ENCODE measurements around the gene VAMP3. TPM values are rescaled to one million over a fixed set of nuclear protein-coding genes. Genes with fewer than 3 reads are reported as not detected.

Gene VAMP3
- polyA plus RNA-seq, 1 donor from 2014 or later: 20.2 TPM

DNA sequence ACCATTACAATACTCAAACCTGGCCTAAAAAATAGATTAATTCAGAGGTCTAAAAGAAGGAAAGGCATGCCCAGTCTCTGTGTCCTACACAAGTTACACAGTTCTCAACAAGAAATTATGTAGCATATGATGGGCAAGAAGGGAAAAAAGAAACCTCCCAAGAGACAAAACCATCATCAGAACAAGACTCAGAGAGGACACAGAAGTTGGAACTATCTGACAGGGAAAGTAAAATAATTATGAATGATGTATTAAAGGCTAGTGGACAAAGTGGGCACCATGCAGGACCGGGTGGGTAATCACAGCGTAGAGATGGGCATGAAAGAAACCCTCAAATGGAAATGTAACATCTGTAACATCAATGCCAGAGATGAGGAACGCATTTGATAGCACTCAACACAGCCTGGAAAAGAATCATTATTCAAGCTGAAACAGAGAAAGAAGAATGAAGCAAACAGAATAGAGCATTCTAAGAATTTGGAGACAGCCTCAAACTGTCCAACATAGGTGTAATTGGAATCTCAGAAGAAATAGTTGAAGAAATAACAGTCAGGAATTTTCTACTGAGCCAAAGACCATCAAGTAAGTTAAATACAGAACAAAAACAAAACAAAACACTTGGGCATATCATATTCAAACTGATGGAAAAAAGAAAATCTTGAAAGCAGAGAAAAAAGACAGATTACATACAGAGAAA, 42.7 kb downstream of the VAMP3 start:
- Histone ChIP-seq H3K27me3 (ENCODE audit: insufficient read depth, low read depth, low read length) (no peaks in the 10 kb centered on the region), H3K79me2 (replicated peaks; ENCODE audit: insufficient read depth, low read length) (no peaks in the 10 kb centered on the region)
- TF ChIP-seq RAD21 (conservative IDR thresholded peaks at IDR 0.05) (no peak), EP300 (conservative IDR thresholded peaks at IDR 0.05; ENCODE audit: poor library complexity, severe bottlenecking) (no peak), SMC3 (conservative IDR thresholded peaks at IDR 0.05; ENCODE audit: poor library complexity) (no peak), TAF1 (IDR thresholded peaks at IDR 0.05; ENCODE audit: low read depth) (no peak), POLR2AphosphoS5 (IDR thresholded peaks at IDR 0.05) (no peak)

DNA sequence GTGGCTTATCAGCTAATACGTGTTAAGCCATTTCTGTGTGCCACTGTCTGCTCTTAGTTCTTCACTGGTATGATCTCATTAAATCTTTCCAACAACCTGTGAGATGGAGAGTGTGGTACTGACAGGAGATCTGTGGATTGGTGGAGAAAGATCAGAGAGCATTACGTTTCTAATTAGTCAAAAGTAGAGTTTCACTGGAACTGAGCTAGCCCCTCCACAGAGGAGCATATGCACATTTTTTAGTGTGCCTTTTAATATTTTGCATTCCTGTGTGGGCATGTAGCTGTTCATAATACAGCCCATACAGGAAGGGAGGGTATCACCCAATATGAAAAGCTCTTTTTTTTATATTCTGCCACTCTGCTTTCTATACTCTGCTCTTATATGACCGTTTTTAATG, 50.2 kb downstream of the VAMP3 start:
- Histone ChIP-seq H3K9me2 (ENCODE audit: insufficient read depth, low read length) (no peaks in the 10 kb centered on the region), H3K27ac (ENCODE audit: low read length) (no peak overlapping the region), H3F3A (ENCODE audit: insufficient read depth, low read length, poor library complexity, severe bottlenecking) (no peaks in the 10 kb centered on the region), H3K79me2 (replicated peaks; ENCODE audit: insufficient read depth, low read length) (no peaks in the 10 kb centered on the region), H3K9ac (ENCODE audit: low read length) (no peak overlapping the region), H3K27me3 (ENCODE audit: insufficient read depth, low read depth, low read length) (no peaks in the 10 kb centered on the region), H3K36me3 (ENCODE audit: insufficient read depth, low read length) (no peaks in the 10 kb centered on the region), H2AFZ (ENCODE audit: low read depth, low read length) (no peak overlapping the region), H3K9me3 (ENCODE audit: low read length) (no peaks in the 10 kb centered on the region), H4K20me1 (ENCODE audit: insufficient read depth) (no peaks in the 10 kb centered on the region), H3K4me3 (ENCODE audit: low read length) (no peak overlapping the region), H3K4me2 (ENCODE audit: low read length) (no peak overlapping the region)
- TF ChIP-seq EZH2 (IDR thresholded peaks at IDR 0.05; ENCODE audit: borderline replicate concordance, insufficient read depth, low read length, poor library complexity, severe bottlenecking) (no peak), TAF1 (IDR thresholded peaks at IDR 0.05; ENCODE audit: low read depth) (no peak), SMC3 (conservative IDR thresholded peaks at IDR 0.05; ENCODE audit: poor library complexity) (no peak), EP300 (conservative IDR thresholded peaks at IDR 0.05; ENCODE audit: poor library complexity, severe bottlenecking) (no peak), RAD21 (conservative IDR thresholded peaks at IDR 0.05) (no peak), MXI1 (conservative IDR thresholded peaks at IDR 0.05; ENCODE audit: poor library complexity, severe bottlenecking) (no peak), POLR2AphosphoS5 (IDR thresholded peaks at IDR 0.05) (no peak)
- TF ChIP-seq, protein P1, sequence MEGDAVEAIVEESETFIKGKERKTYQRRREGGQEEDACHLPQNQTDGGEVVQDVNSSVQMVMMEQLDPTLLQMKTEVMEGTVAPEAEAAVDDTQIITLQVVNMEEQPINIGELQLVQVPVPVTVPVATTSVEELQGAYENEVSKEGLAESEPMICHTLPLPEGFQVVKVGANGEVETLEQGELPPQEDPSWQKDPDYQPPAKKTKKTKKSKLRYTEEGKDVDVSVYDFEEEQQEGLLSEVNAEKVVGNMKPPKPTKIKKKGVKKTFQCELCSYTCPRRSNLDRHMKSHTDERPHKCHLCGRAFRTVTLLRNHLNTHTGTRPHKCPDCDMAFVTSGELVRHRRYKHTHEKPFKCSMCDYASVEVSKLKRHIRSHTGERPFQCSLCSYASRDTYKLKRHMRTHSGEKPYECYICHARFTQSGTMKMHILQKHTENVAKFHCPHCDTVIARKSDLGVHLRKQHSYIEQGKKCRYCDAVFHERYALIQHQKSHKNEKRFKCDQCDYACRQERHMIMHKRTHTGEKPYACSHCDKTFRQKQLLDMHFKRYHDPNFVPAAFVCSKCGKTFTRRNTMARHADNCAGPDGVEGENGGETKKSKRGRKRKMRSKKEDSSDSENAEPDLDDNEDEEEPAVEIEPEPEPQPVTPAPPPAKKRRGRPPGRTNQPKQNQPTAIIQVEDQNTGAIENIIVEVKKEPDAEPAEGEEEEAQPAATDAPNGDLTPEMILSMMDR (IDR thresholded peaks at IDR 0.05; ENCODE audit: poor library complexity, severe bottlenecking): no peak

More for the DNA sequence above, 42.7 kb downstream of the VAMP3 start:
- Histone ChIP-seq H3F3A (ENCODE audit: insufficient read depth, low read length, poor library complexity, severe bottlenecking) (no peaks in the 10 kb centered on the region), H3K9ac (ENCODE audit: low read length) (no peak overlapping the region), H3K27ac (ENCODE audit: low read length) (no peak overlapping the region), H3K4me3 (ENCODE audit: low read length) (no peak overlapping the region), H3K9me2 (ENCODE audit: insufficient read depth, low read length) (no peaks in the 10 kb centered on the region), H2AFZ (ENCODE audit: low read depth, low read length) (no peak overlapping the region), H3K4me2 (ENCODE audit: low read length) (no peak overlapping the region), H3K9me3 (ENCODE audit: low read length) (peaks cover 4% of the 10 kb centered on the region), H3K36me3 (ENCODE audit: insufficient read depth, low read length) (no peaks in the 10 kb centered on the region), H4K20me1 (ENCODE audit: insufficient read depth) (no peaks in the 10 kb centered on the region)

- H3K4me2 ChIP-seq (ENCODE audit: low read length): no peak overlapping the region
- no peak for TF ChIP-seq REST (IDR thresholded peaks at IDR 0.05; ENCODE audit: borderline replicate concordance)
- TF ChIP-seq EZH2 (IDR thresholded peaks at IDR 0.05; ENCODE audit: borderline replicate concordance, insufficient read depth, low read length, poor library complexity, severe bottlenecking): no peak
- TF ChIP-seq EP300 (conservative IDR thresholded peaks at IDR 0.05; ENCODE audit: poor library complexity, severe bottlenecking): no peak
Observed at GRCh38 chr1:7824701-7825100, 53.6 kb downstream of the VAMP3 start.

More at GRCh38 chr1:7824701-7825100, 53.6 kb downstream of the VAMP3 start:
- H3K4me3 ChIP-seq (ENCODE audit: low read length): no peak overlapping the region
- no peaks in the 10 kb centered on the region for H3F3A ChIP-seq (ENCODE audit: insufficient read depth, low read length, poor library complexity, severe bottlenecking)
- H3K9ac ChIP-seq (ENCODE audit: low read length): no peak overlapping the region
- no peaks in the 10 kb centered on the region for H3K9me2 ChIP-seq (ENCODE audit: insufficient read depth, low read length)
- no peak overlapping the region for H3K27ac ChIP-seq (ENCODE audit: low read length)
- no peaks in the 10 kb centered on the region for H4K20me1 ChIP-seq (ENCODE audit: insufficient read depth)
- H3K79me2 ChIP-seq (replicated peaks; ENCODE audit: insufficient read depth, low read length): no peaks in the 10 kb centered on the region
- no peak overlapping the region for H2AFZ ChIP-seq (ENCODE audit: low read depth, low read length)
- no peaks in the 10 kb centered on the region for H3K36me3 ChIP-seq (ENCODE audit: insufficient read depth, low read length)
- no peaks in the 10 kb centered on the region for H3K9me3 ChIP-seq (ENCODE audit: low read length)
- H3K27me3 ChIP-seq (ENCODE audit: insufficient read depth, low read depth, low read length): no peaks in the 10 kb centered on the region

All from neural cell (in vitro differentiated cells).